RWPE2 (cell line): ENCODE measurements around the gene CACNA2D1.

Source experiments
- ATAC-seq: fragments of 200-7000 bp; cut with Tn5 transposase; 3 replicates; pipeline ENCODE4 v1.9.1; 2021; ENCODE audit warnings: low read depth
- DNase-seq: peaks from one replicate; pipeline ENCODE4 v3.0.0-alpha.2; 2020; ENCODE audit warnings: low spot score
- H3K27ac ChIP-seq: fragments of 450-650 bp; 2 replicates; pipeline ENCODE4 v1.5.1; 2017; ENCODE audit warnings: mild to moderate bottlenecking; ENCODE audit not compliant: poor library complexity, severe bottlenecking
- H3K27me3 ChIP-seq: fragments of 250-450 bp; sonication (Bioruptor Pico); 2 replicates; pipeline ENCODE4 v1.5.1; 2021; ENCODE audit warnings: mild to moderate bottlenecking, moderate library complexity; ENCODE audit not compliant: insufficient read depth, poor library complexity, severe bottlenecking
- H3K36me3 ChIP-seq: fragments of 250-450 bp; sonication (Bioruptor Pico); 2 replicates; pipeline ENCODE4 v1.5.1; 2020; ENCODE audit warnings: low read depth, mild to moderate bottlenecking, moderate library complexity
- H3K4me1 ChIP-seq: fragments of 250-450 bp; sonication (Bioruptor Pico); 2 replicates; pipeline ENCODE4 v1.5.1; 2021; ENCODE audit warnings: mild to moderate bottlenecking, moderate library complexity; ENCODE audit not compliant: insufficient read depth, poor library complexity, severe bottlenecking
- H3K4me3 ChIP-seq: fragments of 250-450 bp; sonication (Bioruptor Pico); 2 replicates; pipeline ENCODE4 v1.5.1; 2021; ENCODE audit warnings: mild to moderate bottlenecking, moderate library complexity; ENCODE audit not compliant: severe bottlenecking
- H3K9me3 ChIP-seq: fragments of 250-450 bp; sonication (Bioruptor Pico); 2 replicates; pipeline ENCODE4 v1.5.1; 2021; ENCODE audit warnings: mild to moderate bottlenecking, moderate library complexity; ENCODE audit not compliant: severe bottlenecking
- TF ChIP-seq, protein P1 (sequence below): fragments of 450-650 bp; IDR thresholded peaks from one replicate; pipeline ENCODE4 v1.5.1; 2017; ENCODE audit warnings: mild to moderate bottlenecking, moderate library complexity; ENCODE audit not compliant: poor library complexity, severe bottlenecking

Gene CACNA2D1

DNA sequence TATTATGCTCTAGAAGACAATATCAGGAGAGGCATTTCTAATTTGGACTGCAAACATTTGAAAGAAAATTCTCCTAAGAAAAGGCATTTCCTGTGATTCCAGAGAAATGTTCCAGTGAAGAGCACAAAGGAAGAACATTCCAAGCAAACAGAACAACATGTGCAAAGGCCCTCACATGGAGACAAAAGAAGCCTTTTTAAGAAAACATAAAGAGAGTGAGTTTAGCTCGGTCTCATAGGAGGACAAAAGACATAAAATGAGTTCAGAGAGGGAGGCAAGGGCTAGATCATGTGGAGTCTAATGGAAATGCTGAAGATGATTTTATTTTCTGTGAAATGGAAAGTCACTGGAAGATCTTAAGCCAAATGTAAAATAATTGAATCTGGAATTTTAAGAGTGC, 404.0 kb downstream of the CACNA2D1 start:
- no peak for DNase-seq
- TF ChIP-seq, protein P1, sequence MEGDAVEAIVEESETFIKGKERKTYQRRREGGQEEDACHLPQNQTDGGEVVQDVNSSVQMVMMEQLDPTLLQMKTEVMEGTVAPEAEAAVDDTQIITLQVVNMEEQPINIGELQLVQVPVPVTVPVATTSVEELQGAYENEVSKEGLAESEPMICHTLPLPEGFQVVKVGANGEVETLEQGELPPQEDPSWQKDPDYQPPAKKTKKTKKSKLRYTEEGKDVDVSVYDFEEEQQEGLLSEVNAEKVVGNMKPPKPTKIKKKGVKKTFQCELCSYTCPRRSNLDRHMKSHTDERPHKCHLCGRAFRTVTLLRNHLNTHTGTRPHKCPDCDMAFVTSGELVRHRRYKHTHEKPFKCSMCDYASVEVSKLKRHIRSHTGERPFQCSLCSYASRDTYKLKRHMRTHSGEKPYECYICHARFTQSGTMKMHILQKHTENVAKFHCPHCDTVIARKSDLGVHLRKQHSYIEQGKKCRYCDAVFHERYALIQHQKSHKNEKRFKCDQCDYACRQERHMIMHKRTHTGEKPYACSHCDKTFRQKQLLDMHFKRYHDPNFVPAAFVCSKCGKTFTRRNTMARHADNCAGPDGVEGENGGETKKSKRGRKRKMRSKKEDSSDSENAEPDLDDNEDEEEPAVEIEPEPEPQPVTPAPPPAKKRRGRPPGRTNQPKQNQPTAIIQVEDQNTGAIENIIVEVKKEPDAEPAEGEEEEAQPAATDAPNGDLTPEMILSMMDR = no peak
- no peaks in the 10 kb centered on the region for H3K27me3 ChIP-seq
- H3K4me1 ChIP-seq = no peaks in the 10 kb centered on the region
- no peak overlapping the region for H3K4me3 ChIP-seq
- no peaks in the 10 kb centered on the region for H3K36me3 ChIP-seq
- no peaks in the 10 kb centered on the region for H3K9me3 ChIP-seq
- ATAC-seq = no peak
- H3K27ac ChIP-seq = no peak overlapping the region

DNA sequence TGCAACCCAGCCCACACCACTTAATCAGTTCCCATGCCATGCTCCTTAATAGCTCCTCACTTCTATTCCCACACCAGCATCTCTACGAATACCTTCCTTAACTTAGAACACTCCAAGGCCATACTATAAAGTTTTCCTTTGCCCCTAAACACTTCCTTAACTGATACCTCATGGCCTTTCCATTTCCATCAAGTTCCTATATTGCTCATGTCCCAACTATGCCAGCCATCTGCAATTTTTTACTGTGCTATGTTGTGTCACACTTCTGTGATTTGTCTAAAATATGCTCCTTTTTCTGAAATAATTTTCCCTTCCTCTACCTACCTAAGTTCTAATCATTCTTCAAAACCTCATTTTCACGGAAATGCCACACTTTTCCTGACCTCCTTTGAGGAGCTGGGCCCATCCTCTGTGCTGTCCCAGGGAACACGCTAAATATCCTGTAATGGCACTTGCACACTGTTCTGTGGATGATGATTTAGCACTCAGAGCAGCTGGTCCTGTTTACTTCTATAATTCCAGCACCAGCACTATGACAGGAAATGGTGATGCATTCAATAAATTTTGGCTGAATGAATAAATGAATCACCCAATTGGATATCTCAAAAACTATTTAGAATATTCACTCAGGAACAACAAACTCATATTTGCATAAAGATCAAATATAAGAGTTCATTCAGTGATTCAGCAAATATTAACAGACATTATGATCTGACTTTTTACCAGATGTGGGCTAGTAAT, 407.3 kb downstream of the CACNA2D1 start:
- Histone ChIP-seq H3K27ac (no peak overlapping the region), H3K27me3 (no peaks in the 10 kb centered on the region), H3K36me3 (no peaks in the 10 kb centered on the region), H3K4me3 (no peak overlapping the region), H3K9me3 (no peaks in the 10 kb centered on the region), H3K4me1 (no peaks in the 10 kb centered on the region)
- ATAC-seq (peak; percentile 23; the same call in 1 of the 3 replicates), DNase-seq (no peak)
- TF ChIP-seq, protein P1 = no peak

DNA sequence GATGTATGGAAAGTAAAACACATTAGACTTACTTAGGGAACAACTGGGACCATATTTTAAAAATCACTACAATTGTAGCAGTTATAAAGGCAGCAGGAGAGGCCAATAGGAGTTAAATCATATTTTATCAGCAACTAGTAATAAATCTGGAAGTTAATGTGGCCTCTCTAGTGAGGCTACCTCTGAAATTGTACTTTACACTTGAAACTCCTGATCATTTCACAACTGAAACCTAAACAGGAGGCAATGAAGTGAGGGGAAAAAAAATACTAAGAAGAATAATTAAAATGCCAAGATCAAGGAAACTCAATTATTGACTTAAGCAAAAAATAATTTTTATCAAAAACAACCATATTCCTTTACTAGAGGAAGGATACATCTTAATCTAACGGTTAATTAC, 408.1 kb downstream of the CACNA2D1 start:
- no peak for ATAC-seq
- TF ChIP-seq, protein P1 = no peak
- no peaks in the 10 kb centered on the region for H3K4me1 ChIP-seq

DNA sequence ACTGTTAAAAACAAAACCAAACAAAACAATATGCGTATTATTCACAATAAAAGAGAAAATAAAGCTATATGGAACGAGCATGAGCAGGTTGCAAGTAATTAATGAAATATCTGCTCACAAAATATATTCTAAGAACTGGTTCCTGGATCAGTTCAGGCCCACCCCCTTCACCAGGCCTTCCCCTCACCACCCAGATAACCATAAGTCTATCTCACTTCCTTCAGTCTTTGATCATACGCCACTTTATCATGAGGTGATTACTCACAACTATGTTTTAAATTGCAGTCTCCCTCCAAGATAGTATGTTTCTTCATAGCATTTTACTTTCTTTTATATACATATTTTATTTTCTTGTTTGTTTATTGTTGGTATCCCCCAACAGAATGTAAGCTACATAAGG, 410.7 kb downstream of the CACNA2D1 start:
- TF ChIP-seq, protein P1 = no peak
- DNase-seq (no peak), ATAC-seq (no peak)
- no peak overlapping the region for H3K4me3 ChIP-seq
- peaks cover 4% of the 10 kb centered on the region for H3K27me3 ChIP-seq
- no peaks in the 10 kb centered on the region for H3K9me3 ChIP-seq
- no peak overlapping the region for H3K27ac ChIP-seq
- no peaks in the 10 kb centered on the region for H3K36me3 ChIP-seq
- H3K4me1 ChIP-seq = no peaks in the 10 kb centered on the region

More for the DNA sequence above, 408.1 kb downstream of the CACNA2D1 start:
- Histone ChIP-seq H3K36me3 (no peaks in the 10 kb centered on the region), H3K27ac (no peak overlapping the region), H3K4me3 (no peak overlapping the region), H3K27me3 (no peaks in the 10 kb centered on the region), H3K9me3 (no peaks in the 10 kb centered on the region)
- no peak for DNase-seq

DNA sequence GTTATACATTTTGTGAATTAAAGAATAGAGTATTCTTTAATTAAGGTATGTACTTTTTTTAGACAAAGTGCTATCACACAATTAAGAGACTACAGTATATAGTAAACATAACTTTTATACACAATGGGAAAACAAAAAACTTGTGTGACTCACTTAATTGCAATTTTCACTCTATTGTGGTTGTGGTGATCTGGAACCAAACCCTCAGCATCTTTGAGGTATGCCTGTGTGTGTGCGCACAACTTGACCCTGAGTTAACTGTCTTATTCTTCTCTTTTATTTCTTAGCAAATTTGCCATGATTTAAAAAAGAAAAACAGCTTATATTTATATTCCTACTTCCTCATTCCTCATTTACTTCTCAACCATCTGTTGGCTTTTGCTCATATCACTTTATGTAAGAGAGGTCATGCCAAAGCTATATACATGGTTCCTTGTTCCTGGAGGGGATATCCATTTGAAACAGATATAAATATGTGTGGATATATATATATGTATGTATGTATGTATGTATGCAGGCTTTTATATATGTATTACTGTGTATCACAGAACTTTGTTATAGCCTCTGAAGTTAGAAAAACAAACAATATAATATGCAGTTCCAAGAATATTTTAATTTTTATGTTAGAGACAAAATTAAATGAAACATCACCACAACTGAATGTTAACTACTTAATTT, 414.2 kb downstream of the CACNA2D1 start:
- no peak for ATAC-seq
- H3K27me3 ChIP-seq = peaks cover 22% of the 10 kb centered on the region
- H3K9me3 ChIP-seq = no peaks in the 10 kb centered on the region
- H3K27ac ChIP-seq = no peak overlapping the region
- TF ChIP-seq, protein P1 = no peak
- DNase-seq = no peak
- H3K4me3 ChIP-seq = no peak overlapping the region
- H3K36me3 ChIP-seq = no peaks in the 10 kb centered on the region
- H3K4me1 ChIP-seq = no peaks in the 10 kb centered on the region
